Heart left ventricle (tissue), 13 donors: ENCODE data around the gene LRP1B.

Experiments
- CTCF ChIP-seq, 12 donors: fragments of 200-600 bp; sonication (generic) in 4 of 12; IDR thresholded peaks; one replicate each; pipeline versions ENCODE4 v1.5.0 to v1.8.0; 2018 to 2022; ENCODE audit warnings: antibody characterized with exemption in 12 of 12, mild to moderate bottlenecking in 5 of 12
- POLR2A ChIP-seq, 2 donors: fragments of 450-650 bp; IDR thresholded peaks; one replicate each; pipeline ENCODE4 v1.6.1; 2017; ENCODE audit warnings: antibody characterized with exemption in 2 of 2, mild to moderate bottlenecking in 2 of 2, moderate library complexity in 2 of 2
- donor health status: ischemic (EF 13 %, LVEDD 7.1; RV severe dilation, severe dysfunction).
- donor health status: DM: no; HTN: yes; CAD: no.
- donor health status: DM: no; HTN: no; CAD: no.
- donor health status: ischemic (EF 25% LVEDD 6.9; RV normal size, moderate dysfunction).
- donor health status: ischemic (EF 25% LVEDD 5.7; RV mildly dilated, moderate dysfunction).
- donor health status: ischemic (EF 35%, LVEDD 5.7; RV mildly dilated, moderate dysfunction).
- donor health status: nonischemic (EF 11% LVEDD 7.7; RV severe dilation, severe dysfunction).
- donor health status: DM: yes; HTN: yes; CAD: no.
- donor health status: PGD.
- donor health status: ischemic (EF 29% LVEDD 5.4; RV normal size, mild dysfunction).
- donor health status: nonischemic (EF 23%, LVEDD 6.1; RV moderate dilation, normal function).

- TF ChIP-seq POLR2A (IDR thresholded peaks at IDR 0.05) (no peak), CTCF (IDR thresholded peaks at IDR 0.05) (no peak)
Measured at GRCh38 chr2:141423124-141423523, 707.7 kb downstream of the LRP1B start.
